GM12878 (cell line): Measurements from ENCODE around the gene MINDY3.

Experiments
- CEBPB ChIP-seq, 2 experiments: fragments of 150-350 bp in 1 of 2; IDR thresholded peaks; 2 replicates each; pipeline ENCODE4 v1.6.1; 2012 to 2014; ENCODE audit warnings: low read depth in 2 of 2, low read length in 2 of 2, borderline replicate concordance in 1 of 2, inconsistent platforms in 1 of 2
- CHD1 ChIP-seq: IDR thresholded peaks from 2 replicates; pipeline ENCODE4 v1.6.1; 2012; ENCODE audit warnings: low read depth, low read length, improper control_type of control experiment
- ELK1 ChIP-seq: IDR thresholded peaks from 2 replicates; pipeline ENCODE4 v1.6.1; 2012; ENCODE audit warnings: low read depth, low read length, improper control_type of control experiment
- EZH2 ChIP-seq: IDR thresholded peaks from 2 replicates; pipeline ENCODE4 v1.6.1; 2012; ENCODE audit warnings: low read depth, mild to moderate bottlenecking, control low read depth, inconsistent platforms, low read length, borderline replicate concordance; ENCODE audit not compliant: control insufficient read depth
- FOXM1 ChIP-seq: IDR thresholded peaks from 2 replicates; pipeline ENCODE4 v1.6.1; 2012; ENCODE audit warnings: low read depth, mild to moderate bottlenecking, inconsistent platforms, low read length, moderate library complexity
- IKZF1 ChIP-seq: fragments of 450-650 bp; conservative IDR thresholded peaks from 2 replicates; pipeline ENCODE4 v1.6.1; 2017; ENCODE audit warnings: antibody characterized with exemption, mild to moderate bottlenecking
- POLR2A ChIP-seq: IDR thresholded peaks from 2 replicates; pipeline ENCODE4 v1.6.1; 2011; ENCODE audit warnings: low read depth, mild to moderate bottlenecking, low read length
- POLR2AphosphoS2 ChIP-seq: IDR thresholded peaks from 2 replicates; pipeline ENCODE4 v1.6.1; 2011; ENCODE audit warnings: low read depth, mild to moderate bottlenecking, low read length, improper control_type of control experiment, moderate library complexity
- TCF7 ChIP-seq: IDR thresholded peaks from 2 replicates; pipeline ENCODE4 v1.6.1; 2014; ENCODE audit warnings: antibody characterized with exemption, borderline replicate concordance
- ZBTB11 ChIP-seq: fragments of 450-650 bp; formaldehyde crosslinking; IDR thresholded peaks from 2 replicates; pipeline ENCODE4 v1.5.0; 2022; ENCODE audit warnings: mild to moderate bottlenecking, missing genetic modification characterization
- TF ChIP-seq, protein P1 (sequence below), 3 experiments: IDR thresholded peaks in 2 of 3; conservative IDR thresholded peaks in 1 of 3; 2 replicates each; pipeline ENCODE4 v1.5.1; 2011; ENCODE audit warnings: low read depth in 3 of 3, low read length in 3 of 3, mild to moderate bottlenecking in 3 of 3, control low read depth in 2 of 3, moderate library complexity in 2 of 3, inconsistent platforms in 1 of 3, mixed read lengths in 1 of 3; ENCODE audit not compliant: control insufficient read depth in 2 of 3, insufficient read depth in 1 of 3; ENCODE audit errors: extremely low read depth in 1 of 3
- TF ChIP-seq, protein P2 (sequence below): fragments of 450-650 bp; IDR thresholded peaks from 2 replicates; pipeline ENCODE4 v1.6.1; 2017; ENCODE audit warnings: mild to moderate bottlenecking, moderate library complexity

GRCh38 chr10:15781381-15781960 is 78.8 kb downstream of the MINDY3 start:
- TF ChIP-seq CEBPB (IDR thresholded peaks at IDR 0.05; ENCODE audit: borderline replicate concordance in 1 of 2, low read depth in 2 of 2, low read length in 2 of 2) (no peak), TCF7 (no peak), FOXM1 (no peak), ZBTB11 (CRISPR knock-in tag) (no peak), IKZF1 (no peak), POLR2AphosphoS2 (no peak), POLR2A (no peak), ELK1 (no peak), CHD1 (no peak), EZH2 (no peak)
- TF ChIP-seq, protein P1, sequence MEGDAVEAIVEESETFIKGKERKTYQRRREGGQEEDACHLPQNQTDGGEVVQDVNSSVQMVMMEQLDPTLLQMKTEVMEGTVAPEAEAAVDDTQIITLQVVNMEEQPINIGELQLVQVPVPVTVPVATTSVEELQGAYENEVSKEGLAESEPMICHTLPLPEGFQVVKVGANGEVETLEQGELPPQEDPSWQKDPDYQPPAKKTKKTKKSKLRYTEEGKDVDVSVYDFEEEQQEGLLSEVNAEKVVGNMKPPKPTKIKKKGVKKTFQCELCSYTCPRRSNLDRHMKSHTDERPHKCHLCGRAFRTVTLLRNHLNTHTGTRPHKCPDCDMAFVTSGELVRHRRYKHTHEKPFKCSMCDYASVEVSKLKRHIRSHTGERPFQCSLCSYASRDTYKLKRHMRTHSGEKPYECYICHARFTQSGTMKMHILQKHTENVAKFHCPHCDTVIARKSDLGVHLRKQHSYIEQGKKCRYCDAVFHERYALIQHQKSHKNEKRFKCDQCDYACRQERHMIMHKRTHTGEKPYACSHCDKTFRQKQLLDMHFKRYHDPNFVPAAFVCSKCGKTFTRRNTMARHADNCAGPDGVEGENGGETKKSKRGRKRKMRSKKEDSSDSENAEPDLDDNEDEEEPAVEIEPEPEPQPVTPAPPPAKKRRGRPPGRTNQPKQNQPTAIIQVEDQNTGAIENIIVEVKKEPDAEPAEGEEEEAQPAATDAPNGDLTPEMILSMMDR (IDR thresholded peaks at IDR 0.05 in 2 of 3, conservative IDR thresholded peaks at IDR 0.05 in 1 of 3; ENCODE audit: control insufficient read depth in 2 of 3, extremely low read depth in 1 of 3, insufficient read depth in 1 of 3, low read depth in 3 of 3, low read length in 3 of 3), result no peak
- TF ChIP-seq, protein P2, sequence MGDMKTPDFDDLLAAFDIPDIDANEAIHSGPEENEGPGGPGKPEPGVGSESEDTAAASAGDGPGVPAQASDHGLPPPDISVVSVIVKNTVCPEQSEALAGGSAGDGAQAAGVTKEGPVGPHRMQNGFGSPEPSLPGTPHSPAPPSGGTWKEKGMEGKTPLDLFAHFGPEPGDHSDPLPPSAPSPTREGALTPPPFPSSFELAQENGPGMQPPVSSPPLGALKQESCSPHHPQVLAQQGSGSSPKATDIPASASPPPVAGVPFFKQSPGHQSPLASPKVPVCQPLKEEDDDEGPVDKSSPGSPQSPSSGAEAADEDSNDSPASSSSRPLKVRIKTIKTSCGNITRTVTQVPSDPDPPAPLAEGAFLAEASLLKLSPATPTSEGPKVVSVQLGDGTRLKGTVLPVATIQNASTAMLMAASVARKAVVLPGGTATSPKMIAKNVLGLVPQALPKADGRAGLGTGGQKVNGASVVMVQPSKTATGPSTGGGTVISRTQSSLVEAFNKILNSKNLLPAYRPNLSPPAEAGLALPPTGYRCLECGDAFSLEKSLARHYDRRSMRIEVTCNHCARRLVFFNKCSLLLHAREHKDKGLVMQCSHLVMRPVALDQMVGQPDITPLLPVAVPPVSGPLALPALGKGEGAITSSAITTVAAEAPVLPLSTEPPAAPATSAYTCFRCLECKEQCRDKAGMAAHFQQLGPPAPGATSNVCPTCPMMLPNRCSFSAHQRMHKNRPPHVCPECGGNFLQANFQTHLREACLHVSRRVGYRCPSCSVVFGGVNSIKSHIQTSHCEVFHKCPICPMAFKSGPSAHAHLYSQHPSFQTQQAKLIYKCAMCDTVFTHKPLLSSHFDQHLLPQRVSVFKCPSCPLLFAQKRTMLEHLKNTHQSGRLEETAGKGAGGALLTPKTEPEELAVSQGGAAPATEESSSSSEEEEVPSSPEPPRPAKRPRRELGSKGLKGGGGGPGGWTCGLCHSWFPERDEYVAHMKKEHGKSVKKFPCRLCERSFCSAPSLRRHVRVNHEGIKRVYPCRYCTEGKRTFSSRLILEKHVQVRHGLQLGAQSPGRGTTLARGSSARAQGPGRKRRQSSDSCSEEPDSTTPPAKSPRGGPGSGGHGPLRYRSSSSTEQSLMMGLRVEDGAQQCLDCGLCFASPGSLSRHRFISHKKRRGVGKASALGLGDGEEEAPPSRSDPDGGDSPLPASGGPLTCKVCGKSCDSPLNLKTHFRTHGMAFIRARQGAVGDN, result no peak
